Measurements from ENCODE around the gene CDH11. TPM values are rescaled to one million over a fixed set of nuclear protein-coding genes. Genes with fewer than 3 reads are reported as not detected.

Gene CDH11
- total RNA-seq, 1 experiment from 2014 or later = 5.4 TPM

GRCh38 chr16:65104471-65104870 lies 17.4 kb downstream of the CDH11 start:
- no peak overlapping the region for H2BK5ac ChIP-seq (ENCODE audit: insufficient read length, low read length)
- H2AFZ ChIP-seq (ENCODE audit: low read length) = no peak overlapping the region
- no peak overlapping the region for H2AK5ac ChIP-seq (ENCODE audit: insufficient read length, low read length)
- Mint-ChIP-seq H3K27ac (no peak overlapping the region), H3K9me3 (no peaks in the 10 kb centered on the region; a peak in 1 of 5 replicates), H3K4me1 (peaks cover 0 to 13% of the 10 kb centered on the region in 2 experiments; a peak in 1 of 4 replicates), H3K4me3 (no peak overlapping the region), H3K27me3 (ENCODE audit: low read depth) (peaks cover 2% of the 10 kb centered on the region), H3K36me3 (ENCODE audit: insufficient read depth in 1 of 3, low read depth in 3 of 3) (no peaks in the 10 kb centered on the region)
- H3K4me2 ChIP-seq (ENCODE audit: insufficient read depth, insufficient read length, low read length) = no peak overlapping the region
- H4K5ac ChIP-seq (ENCODE audit: insufficient read length, low read depth, low read length) = no peak overlapping the region
- no peaks in the 10 kb centered on the region for H3K9me3 ChIP-seq (ENCODE audit: control insufficient read depth, low read depth, low read length)
- no peaks in the 10 kb centered on the region for H3K27me3 ChIP-seq (ENCODE audit: insufficient read depth, low read length)
- no peak overlapping the region for H2BK20ac ChIP-seq (ENCODE audit: low read depth, low read length, poor library complexity, severe bottlenecking)
- no peak overlapping the region for H2BK120ac ChIP-seq (ENCODE audit: low read depth, low read length, poor library complexity, severe bottlenecking)
- H4K91ac ChIP-seq (ENCODE audit: insufficient read length, low read depth, low read length) = no peak overlapping the region
- H3K56ac ChIP-seq (ENCODE audit: insufficient read length, low read depth, low read length) = no peak overlapping the region
- no peaks in the 10 kb centered on the region for H3K79me1 ChIP-seq (ENCODE audit: insufficient read depth, low read depth, low read length, poor library complexity, severe bottlenecking)
- H3K79me2 ChIP-seq (ENCODE audit: insufficient read depth, low read length) = no peaks in the 10 kb centered on the region
- H4K20me1 ChIP-seq (ENCODE audit: control insufficient read depth, insufficient read depth, insufficient read length) = no peaks in the 10 kb centered on the region
- no peak overlapping the region for H3K18ac ChIP-seq (ENCODE audit: insufficient read length, low read depth, low read length)
- H3T11ph ChIP-seq (ENCODE audit: low read length) = no peak overlapping the region
- H3K27ac ChIP-seq (ENCODE audit: insufficient read length, low read depth, low read length) = no peak overlapping the region
- H3K14ac ChIP-seq (ENCODE audit: insufficient read depth, low read length) = no peak overlapping the region
- no peak overlapping the region for H3K4ac ChIP-seq (ENCODE audit: low read depth, low read length)
- no peak overlapping the region for H3K23ac ChIP-seq (ENCODE audit: insufficient read length, low read depth, low read length)
- DNase-seq = no peak
- no CpG with 5 or more reads among the region's 3 CpGs for WGBS (ENCODE audit: extremely low coverage, insufficient read length, low lambda C conversion rate)
- H3K4me1 ChIP-seq (ENCODE audit: insufficient read depth, low read length) = no peaks in the 10 kb centered on the region
- no peak for TF ChIP-seq CTCF (conservative IDR thresholded peaks at IDR 0.05)
- no peak overlapping the region for H3K9ac ChIP-seq (ENCODE audit: extremely low read depth, insufficient read length, low read length)
- no peak overlapping the region for H2BK12ac ChIP-seq (ENCODE audit: insufficient read length, low read depth, low read length)
- no peak overlapping the region for H4K8ac ChIP-seq (replicated peaks; ENCODE audit: insufficient read length, low read depth, low read length)
- no peaks in the 10 kb centered on the region for H3K23me2 ChIP-seq (ENCODE audit: insufficient read length, low read depth, low read length, poor library complexity, severe bottlenecking)
- no peak overlapping the region for H2BK15ac ChIP-seq (ENCODE audit: low read depth, low read length)
